GM12874 (cell line): Measurements from ENCODE around the gene JMJD6.

Experiments used
- TF ChIP-seq, protein P1 (sequence below): IDR thresholded peaks from 2 replicates; pipeline ENCODE4 v1.5.1; 2011; ENCODE audit warnings: low read depth, mild to moderate bottlenecking, control low read depth, low read length, moderate library complexity; ENCODE audit not compliant: insufficient read depth

Gene JMJD6

DNA sequence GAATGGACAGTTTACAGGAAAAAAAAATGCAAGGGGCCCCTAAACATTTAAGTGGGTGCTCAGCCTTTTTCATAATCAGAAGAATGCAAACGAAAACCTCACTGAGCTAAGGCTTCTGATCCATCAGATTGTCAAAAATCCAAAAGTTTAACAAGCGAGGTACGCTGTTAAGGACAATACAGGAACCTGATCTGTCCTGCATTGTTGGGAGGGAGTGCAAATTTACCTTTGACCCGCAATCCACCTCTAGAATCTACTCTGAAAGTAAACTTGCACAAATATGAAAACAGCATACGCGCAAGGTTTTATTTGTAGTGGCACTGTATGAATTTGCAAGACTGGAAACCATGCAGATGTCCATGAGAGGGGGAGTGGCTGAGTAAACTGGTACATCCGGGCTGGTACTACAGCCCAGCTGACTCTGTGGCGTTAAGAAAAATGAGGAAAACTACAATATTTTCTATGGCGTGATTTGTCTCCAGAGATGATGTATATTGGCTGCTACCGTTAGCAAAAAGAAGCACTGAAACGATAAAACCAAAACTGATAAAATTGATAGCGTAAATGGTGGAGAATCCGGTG, 54.0 kb downstream of the JMJD6 start:
- TF ChIP-seq, protein P1, sequence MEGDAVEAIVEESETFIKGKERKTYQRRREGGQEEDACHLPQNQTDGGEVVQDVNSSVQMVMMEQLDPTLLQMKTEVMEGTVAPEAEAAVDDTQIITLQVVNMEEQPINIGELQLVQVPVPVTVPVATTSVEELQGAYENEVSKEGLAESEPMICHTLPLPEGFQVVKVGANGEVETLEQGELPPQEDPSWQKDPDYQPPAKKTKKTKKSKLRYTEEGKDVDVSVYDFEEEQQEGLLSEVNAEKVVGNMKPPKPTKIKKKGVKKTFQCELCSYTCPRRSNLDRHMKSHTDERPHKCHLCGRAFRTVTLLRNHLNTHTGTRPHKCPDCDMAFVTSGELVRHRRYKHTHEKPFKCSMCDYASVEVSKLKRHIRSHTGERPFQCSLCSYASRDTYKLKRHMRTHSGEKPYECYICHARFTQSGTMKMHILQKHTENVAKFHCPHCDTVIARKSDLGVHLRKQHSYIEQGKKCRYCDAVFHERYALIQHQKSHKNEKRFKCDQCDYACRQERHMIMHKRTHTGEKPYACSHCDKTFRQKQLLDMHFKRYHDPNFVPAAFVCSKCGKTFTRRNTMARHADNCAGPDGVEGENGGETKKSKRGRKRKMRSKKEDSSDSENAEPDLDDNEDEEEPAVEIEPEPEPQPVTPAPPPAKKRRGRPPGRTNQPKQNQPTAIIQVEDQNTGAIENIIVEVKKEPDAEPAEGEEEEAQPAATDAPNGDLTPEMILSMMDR, result no peak

DNA sequence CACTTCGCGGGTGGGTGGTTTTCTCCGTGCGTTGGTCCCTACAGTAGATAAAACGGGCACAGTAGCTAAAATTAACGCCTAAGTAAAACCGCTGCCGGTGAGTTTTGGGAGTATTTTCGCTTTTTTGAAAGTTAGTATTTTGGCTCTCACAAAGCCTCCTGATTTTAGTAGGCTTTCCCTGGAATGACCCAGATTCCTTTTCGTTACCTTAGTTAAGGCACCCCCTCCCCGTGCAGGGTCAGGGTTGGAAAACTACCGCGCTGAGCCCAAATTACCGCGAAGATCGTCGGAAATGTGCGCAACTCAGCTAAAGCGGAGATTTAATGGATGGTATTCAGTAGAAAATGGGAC, 54.5 kb downstream of the JMJD6 start:
- TF ChIP-seq, protein P1, result no peak

DNA sequence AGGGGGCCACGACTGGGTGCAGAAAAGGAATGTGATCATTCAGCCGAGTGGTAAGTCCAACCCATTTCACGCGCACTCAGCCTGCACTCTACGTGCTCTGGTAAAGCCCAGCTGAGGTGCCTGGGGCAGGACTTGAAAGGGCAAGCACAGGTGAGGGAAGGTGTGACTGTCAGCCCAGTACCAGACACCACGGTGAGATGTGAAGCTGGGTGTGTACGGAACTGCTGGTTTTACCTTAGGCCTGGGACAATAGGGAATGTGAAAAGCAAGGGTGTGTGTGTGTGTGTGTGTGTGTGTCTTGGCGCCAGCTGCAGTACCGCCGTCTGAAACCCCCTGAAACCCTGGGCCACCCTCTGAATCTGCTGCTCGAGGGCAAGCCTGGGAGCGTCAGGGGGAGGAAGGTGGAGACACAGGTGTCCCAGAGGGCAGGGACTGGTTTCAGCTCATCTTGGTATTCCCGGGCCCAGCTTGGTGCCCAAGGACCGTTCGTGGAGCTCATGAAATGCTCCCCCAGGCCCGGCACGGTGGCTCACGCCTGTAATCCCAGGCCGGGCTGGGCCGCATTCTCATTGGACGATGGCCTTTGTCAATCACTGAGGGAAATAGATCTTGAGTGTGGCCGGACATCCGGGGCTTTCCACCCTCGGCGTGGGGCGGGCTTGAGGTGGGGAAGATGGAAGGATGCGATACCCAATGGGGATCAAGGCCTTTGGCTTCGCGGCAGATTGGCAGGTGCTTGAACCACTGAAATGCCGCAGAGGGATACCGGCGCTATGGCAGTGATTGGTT, 55.1 kb downstream of the JMJD6 start:
- TF ChIP-seq, protein P1, result no peak

DNA sequence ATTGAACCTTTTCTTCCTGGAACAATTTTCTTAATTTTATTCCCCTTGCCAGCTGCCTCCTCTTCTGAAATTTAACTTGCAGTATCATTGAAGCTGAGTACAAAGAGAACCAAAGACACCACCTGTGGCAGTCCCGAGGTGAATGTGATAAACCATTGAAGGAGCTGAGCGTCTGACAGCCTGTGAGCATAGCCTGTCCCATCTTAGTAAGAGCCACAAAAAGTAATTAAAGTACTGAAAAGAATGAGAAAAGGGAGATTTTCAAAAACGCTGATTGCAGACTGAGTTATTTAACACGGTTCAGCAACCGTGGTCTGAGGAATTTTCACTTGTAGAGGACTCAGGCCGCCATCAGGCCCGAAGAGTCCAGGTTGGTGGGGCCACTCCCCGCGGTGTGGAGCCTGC, 55.7 kb downstream of the JMJD6 start:
- TF ChIP-seq, protein P1, result no peak

DNA sequence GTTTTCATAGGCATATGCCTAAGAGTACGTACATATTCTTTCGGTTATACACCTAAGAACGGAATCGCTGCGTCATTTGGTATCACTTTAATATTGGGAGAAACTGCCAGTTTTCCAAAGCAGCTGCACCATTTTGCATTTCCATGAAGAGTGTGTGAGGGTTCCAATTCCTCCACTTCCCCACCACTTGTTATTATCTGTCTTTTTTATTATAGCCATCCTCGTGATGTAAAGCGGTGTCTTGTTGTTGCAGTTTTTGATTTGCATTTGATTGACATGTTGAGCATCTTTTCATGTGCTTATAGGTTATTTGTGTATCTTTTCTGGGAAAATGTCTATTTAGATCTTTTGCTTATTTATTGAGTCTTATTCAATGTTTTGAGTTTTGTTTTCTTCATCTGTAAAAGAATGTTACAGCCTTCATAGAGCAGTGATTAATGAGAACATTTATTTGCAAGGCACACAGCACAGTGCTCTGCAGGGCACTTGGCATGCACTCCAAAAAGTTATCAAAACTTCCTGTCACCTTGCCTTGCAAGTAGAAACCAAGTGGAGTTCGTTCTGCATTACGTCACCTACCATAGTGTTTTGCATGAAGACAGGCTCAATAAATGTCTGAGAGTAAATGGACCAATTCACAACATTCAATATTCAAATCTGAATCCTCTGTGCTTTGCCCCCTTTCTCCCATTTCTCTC, 56.2 kb downstream of the JMJD6 start:
- TF ChIP-seq, protein P1, result no peak
